Psoas muscle (tissue), 8 donors: Measurements from ENCODE around the gene ATP8A2. TPM values are rescaled to one million over a fixed set of nuclear protein-coding genes. Genes with fewer than 3 reads are reported as not detected.

Experiments
- ATAC-seq, 4 donors: fragments of 200-7000 bp; cut with Tn5 transposase; one replicate each; pipeline ENCODE4 v1.9.1; 2020; ENCODE audit warnings: moderate library complexity in 3 of 4, mild to moderate bottlenecking in 2 of 4
- DNase-seq, 2 donors: peaks; one replicate each; pipeline ENCODE4 v3.0.0-alpha.2; 2020
- H3K27ac ChIP-seq: fragments of 200-600 bp; one replicate; pipeline ENCODE4 v1.8.0; 2022
- H3K27me3 ChIP-seq, 3 donors: fragments of 200-600 bp in 1 of 3; one replicate each; pipeline versions ENCODE4 v1.6.1 to v1.8.0; 2013 to 2022; ENCODE audit warnings: low read length in 2 of 3, mild to moderate bottlenecking in 2 of 3, moderate library complexity in 1 of 3; ENCODE audit not compliant: insufficient read depth in 3 of 3
- H3K36me3 ChIP-seq, 2 donors: fragments of 200-600 bp in 1 of 2; one replicate each; pipeline versions ENCODE4 v1.6.1 to v1.8.0; 2013 to 2022; ENCODE audit warnings: low read depth in 1 of 2, mild to moderate bottlenecking in 1 of 2, moderate library complexity in 1 of 2; ENCODE audit not compliant: insufficient read depth in 1 of 2
- H3K4me1 ChIP-seq: fragments of 200-600 bp; one replicate; pipeline ENCODE4 v1.8.0; 2022
- H3K4me3 ChIP-seq: fragments of 200-600 bp; one replicate; pipeline ENCODE4 v1.8.0; 2022; ENCODE audit warnings: mild to moderate bottlenecking
- H3K9me3 ChIP-seq: fragments of 200-600 bp; one replicate; pipeline ENCODE4 v1.8.0; 2022
- CTCF ChIP-seq: fragments of 200-600 bp; IDR thresholded peaks from one replicate; pipeline ENCODE4 v1.8.0; 2022; ENCODE audit warnings: antibody characterized with exemption
- WGBS, 3 donors: extraction: QIAGEN DNeasy Blood & Tissue Kit; methylation state at CpG; one replicate each; pipeline versions ENCODE4 v1.1.6 to v1.1.7; 2013; 5-methylcytosine and 5-hydroxymethylcytosine counted together
- intact Hi-C, 2 donors: fragments of 100-400 bp; cut with DNase I; formaldehyde crosslinking; loops; one replicate each; pipeline versions ENCODE4 v1.11.0 to v1.14.2; 2022
- polyA plus RNA-seq, 3 donors: library from polyadenylated mRNA; stranded (reverse); fragments of 200-250 nt; gene quantifications; one replicate each; pipeline ENCODE4 v1.2.3, GENCODE V29; 2013
- total RNA-seq, 4 donors: library from RNA; stranded (reverse); fragmentation: NEBNext Ultra II Directional in 2 of 4; extraction: Animal tissue kit (Norgen Biotek cat#: 25700) in 2 of 4; gene quantifications; one replicate each; pipeline versions ENCODE4 v1.2.1 to v1.2.4, GENCODE V29; 2021 to 2023
- donor health status: healthy with polysubstance abuse.
- donor health status: DM: no; HTN: no; CAD: no; lungs with moderate emphysema.
- donor health status: Bipolar disorder and iron deficiency.
- donor health status: healthy.
- donor health status: DM: yes; HTN: yes; CAD: no.
- donor health status: DM: no; HTN: no; CAD: no.
- donor health status: DM: no; HTN: no; CAD: no.
- donor health status: DM: yes; HTN: yes; CAD: no.

Gene ATP8A2
- total and polyA plus RNA-seq, 7 donors: 0.02 to 0.22 (median 0.04) TPM; not detected in 2

GRCh38 chr13:25753976-25754375 is 382.2 kb downstream of the ATP8A2 start:
- Histone ChIP-seq H3K4me3 (no peak overlapping the region), H3K9me3 (no peaks in the 10 kb centered on the region), H3K36me3 (no peaks in the 10 kb centered on the region), H3K27ac (no peak overlapping the region), H3K4me1 (peaks cover 6% of the 10 kb centered on the region), H3K27me3 (no peaks in the 10 kb centered on the region)
- no peak for DNase-seq
- no peak for TF ChIP-seq CTCF
- intact Hi-C loops: no loop called here
- ATAC-seq: no peak
- WGBS, 3 donors: 87 to 95% (median 92%) methylated on average over 7 of the region's 7 CpGs

- H3K27me3 ChIP-seq: no peaks in the 10 kb centered on the region
- intact Hi-C loops: no loop called here
- no peaks in the 10 kb centered on the region for H3K9me3 ChIP-seq
- H3K36me3 ChIP-seq: no peaks in the 10 kb centered on the region
- no peak for TF ChIP-seq CTCF
- no peak overlapping the region for H3K27ac ChIP-seq
- 93 to 96% (median 95%) methylated on average over 5 of the region's 5 CpGs for WGBS, 3 donors
- no peak for ATAC-seq
- H3K4me1 ChIP-seq: peaks cover 6% of the 10 kb centered on the region
- DNase-seq: no peak
- H3K4me3 ChIP-seq: no peak overlapping the region
Observed at GRCh38 chr13:25756251-25756650, 384.5 kb downstream of the ATP8A2 start.

- H3K4me1 ChIP-seq: peaks cover 6% of the 10 kb centered on the region
- WGBS, 3 donors: 88 to 94% (median 91%) methylated on average over 8 of the region's 8 CpGs
- no peak overlapping the region for H3K27ac ChIP-seq
- H3K36me3 ChIP-seq: no peaks in the 10 kb centered on the region
- ATAC-seq (no peak), DNase-seq (no peak)
- H3K27me3 ChIP-seq: no peaks in the 10 kb centered on the region
- H3K4me3 ChIP-seq: no peak overlapping the region
- no peak for TF ChIP-seq CTCF
- no peaks in the 10 kb centered on the region for H3K9me3 ChIP-seq
- intact Hi-C loops: no loop called here
Observed at GRCh38 chr13:25756912-25757311, 385.1 kb downstream of the ATP8A2 start.

- Histone ChIP-seq H3K4me1 (no peaks in the 10 kb centered on the region), H3K27ac (no peak overlapping the region), H3K27me3 (no peaks in the 10 kb centered on the region), H3K9me3 (no peaks in the 10 kb centered on the region), H3K4me3 (no peak overlapping the region), H3K36me3 (no peaks in the 10 kb centered on the region)
- TF ChIP-seq CTCF: no peak
- WGBS, 3 donors: 83 to 90% (median 83%) methylated on average over 3 of the region's 3 CpGs
- no peak for DNase-seq
- no peak for ATAC-seq
- intact Hi-C loops: no loop called here
Observed at GRCh38 chr13:25761041-25761440, 389.3 kb downstream of the ATP8A2 start.

GRCh38 chr13:25762281-25762680 is 390.5 kb downstream of the ATP8A2 start:
- Histone ChIP-seq H3K4me3 (no peak overlapping the region), H3K4me1 (no peaks in the 10 kb centered on the region), H3K9me3 (no peaks in the 10 kb centered on the region), H3K27me3 (no peaks in the 10 kb centered on the region), H3K36me3 (no peaks in the 10 kb centered on the region), H3K27ac (no peak overlapping the region)
- no peak for TF ChIP-seq CTCF
- no peak for DNase-seq
- 69 to 75% (median 75%) methylated on average over 2 of the region's 2 CpGs for WGBS, 3 donors
- no peak for ATAC-seq
- intact Hi-C loops: no loop called here
